ENCODE results near the gene ANKS1B.
A peak's percentile ranks its signal among the peaks of the same experiment; 100 is the strongest.
"Not testable (repeated sequence)": the region's sequence is repeated elsewhere in the genome, so short reads cannot be mapped to it uniquely, and the experiment has no call there.

ANKS1B gene

DNA sequence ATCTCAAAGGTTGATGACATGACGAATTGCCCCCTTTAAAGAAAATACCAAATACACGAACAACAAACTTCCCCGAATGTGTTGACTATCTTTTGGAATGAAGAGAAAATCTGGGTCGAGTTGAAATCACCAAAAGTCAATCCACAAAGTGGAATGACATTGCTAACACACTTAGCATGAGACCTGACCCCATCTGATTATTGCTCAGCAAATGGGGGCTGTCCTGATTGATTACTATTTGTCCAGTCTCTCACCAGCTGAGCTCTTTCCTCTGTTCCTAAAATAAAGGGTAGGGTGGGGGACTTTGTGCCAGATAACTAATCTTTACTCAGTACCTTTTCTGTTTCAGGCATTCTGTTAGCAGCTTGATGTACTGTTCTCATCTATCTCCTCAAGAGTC, 1116.2 kb downstream of the ANKS1B start:
- no peak for DNase-seq (ENCODE audit: low spot score)

- no peak for DNase-seq (ENCODE audit: low spot score)
Observed at GRCh38 chr12:98868076-98868475, 1116.7 kb downstream of the ANKS1B start.

DNA sequence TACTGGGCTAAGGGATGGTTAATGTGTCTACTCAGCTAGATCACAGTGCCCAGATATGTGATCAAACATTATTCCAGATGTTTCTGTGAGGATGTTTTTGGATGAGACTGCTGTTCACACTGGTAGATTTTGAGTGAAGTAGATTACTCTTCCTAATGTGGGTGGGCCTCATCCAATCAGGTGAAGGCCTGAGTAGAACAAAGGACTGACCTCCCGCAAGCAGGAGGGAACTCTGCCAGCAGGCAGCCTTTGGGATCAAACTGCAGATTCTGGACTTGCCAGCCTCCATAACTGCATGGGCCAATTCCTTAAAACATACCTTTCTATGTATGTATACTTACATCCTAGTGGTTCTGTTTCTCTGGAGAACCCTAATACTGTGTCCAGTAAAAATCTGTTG, 1120.4 kb downstream of the ANKS1B start:
- no peak for DNase-seq (ENCODE audit: low spot score)

DNA sequence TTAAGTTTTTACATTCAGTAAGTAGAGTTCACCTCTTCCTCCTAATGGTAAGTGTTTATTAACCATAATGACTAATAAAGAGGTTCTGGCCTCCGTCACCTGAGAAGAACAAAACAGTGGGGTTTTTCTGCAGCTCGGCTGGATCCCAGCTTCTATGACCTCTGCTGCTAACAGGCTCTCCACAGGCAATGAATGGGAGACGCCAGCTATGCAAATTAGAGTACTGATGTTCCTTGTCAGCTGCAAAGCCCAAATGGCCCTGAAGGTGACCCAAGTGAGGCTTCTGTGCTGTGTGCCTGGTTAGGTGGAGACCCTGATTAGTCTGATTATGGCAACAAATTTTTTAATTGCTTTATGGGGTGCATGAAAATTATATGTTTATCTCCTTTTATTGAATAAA, 1121.6 kb downstream of the ANKS1B start:
- DNase-seq (ENCODE audit: low spot score), result no peak

- DNase-seq (ENCODE audit: low spot score), result no peak
Observed at GRCh38 chr12:98861251-98861650, 1123.5 kb downstream of the ANKS1B start.

GRCh38 chr12:98856897-98857540, 1127.7 kb downstream of the ANKS1B start:
- DNase-seq (ENCODE audit: low spot score), result peak; percentile 29

- DNase-seq (ENCODE audit: low spot score), result no peak
Observed at GRCh38 chr12:98852181-98852580, 1132.6 kb downstream of the ANKS1B start.

DNA sequence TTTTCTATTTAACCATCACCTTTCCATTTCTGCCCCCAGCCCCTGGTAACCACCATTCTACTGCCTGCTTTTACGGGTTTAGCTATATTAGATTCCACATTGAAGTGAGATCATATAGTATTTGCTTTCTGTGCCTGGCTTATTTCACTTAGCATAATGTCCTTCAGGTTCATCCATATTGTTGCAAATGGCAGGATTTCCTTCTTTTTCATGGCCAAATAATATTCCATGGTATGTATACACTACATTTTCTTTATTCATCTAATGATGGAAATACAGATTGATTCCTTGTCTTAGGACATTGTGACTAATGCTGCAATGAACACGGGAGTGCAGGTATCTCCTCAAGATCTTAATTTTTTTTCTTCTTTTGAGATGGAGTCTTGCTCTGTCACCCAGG, 1137.5 kb downstream of the ANKS1B start:
- DNase-seq (ENCODE audit: low spot score), result no peak

GRCh38 chr12:98845957-98846356, 1138.8 kb downstream of the ANKS1B start:
- DNase-seq (ENCODE audit: low spot score), result peak; percentile 53

DNA sequence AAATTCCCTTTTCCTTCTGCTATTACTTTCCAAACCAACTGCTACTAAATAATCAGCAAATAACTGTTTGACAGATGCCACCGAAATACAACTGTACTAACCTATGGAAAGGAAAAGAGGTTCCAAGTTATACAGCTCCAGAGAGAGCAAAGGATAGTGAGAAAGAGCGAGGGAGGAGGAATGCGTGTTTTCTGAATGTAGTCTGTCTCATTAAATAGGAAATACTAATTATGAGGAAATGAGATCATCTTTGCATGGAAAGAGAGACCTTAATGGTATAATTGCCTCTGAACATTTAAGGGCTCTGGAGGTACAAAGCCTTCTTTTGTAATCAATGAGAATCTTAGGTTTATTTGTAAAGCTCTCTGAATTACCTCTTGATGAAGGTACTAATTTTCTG, 1144.4 kb downstream of the ANKS1B start:
- no peak for DNase-seq (ENCODE audit: low spot score)

DNA sequence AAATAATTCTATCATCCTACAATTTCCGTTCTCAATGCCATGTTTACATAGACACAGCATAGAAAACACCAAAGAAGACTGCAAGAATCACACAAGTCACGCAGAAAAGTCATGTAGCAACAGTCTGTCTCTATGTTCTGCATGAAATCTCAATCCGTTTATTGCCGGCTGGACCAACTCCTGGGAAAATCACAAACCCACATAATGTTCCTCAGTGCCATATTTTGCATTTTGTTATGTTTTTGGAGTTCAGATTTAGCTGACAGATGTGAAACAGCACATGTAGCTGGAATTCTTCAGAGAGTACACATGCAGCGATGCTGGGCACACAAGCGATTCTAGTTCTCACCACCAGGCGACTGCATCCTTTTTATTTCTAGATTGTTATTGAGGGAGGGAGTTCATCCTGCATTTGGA, 1146.5 kb downstream of the ANKS1B start:
- no peak for DNase-seq (ENCODE audit: low spot score)

DNA sequence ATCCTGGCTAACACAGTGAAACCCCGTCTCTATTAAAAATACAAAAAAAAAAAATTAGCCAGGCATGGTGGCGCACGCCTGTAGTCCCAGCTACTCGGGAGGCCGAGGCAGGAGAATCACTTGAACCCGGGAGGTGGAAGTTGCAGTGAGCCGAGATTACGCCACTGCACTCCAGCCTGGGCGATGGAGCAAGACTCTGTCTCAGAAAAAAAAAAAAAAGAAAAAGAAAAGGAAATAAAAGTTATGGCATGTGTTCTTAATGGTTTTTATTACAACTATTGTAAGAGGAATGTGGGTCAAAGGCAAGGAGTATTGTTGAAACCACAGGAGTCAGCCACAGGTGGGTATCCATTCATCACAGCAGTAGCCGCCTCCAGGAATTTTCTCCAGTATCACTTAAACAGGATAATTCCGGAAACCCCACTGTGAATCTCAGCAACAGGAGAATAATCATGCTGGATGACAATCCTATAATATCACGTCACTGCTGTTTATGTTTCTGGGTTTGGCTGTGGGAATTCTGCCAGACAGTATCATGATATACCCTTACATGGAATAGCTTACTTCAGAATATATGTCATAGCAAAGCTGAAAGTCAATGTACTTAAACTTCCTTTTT, 1147.5 kb downstream of the ANKS1B start:
- DNase-seq (ENCODE audit: low spot score), result not testable (repeated sequence)

DNA sequence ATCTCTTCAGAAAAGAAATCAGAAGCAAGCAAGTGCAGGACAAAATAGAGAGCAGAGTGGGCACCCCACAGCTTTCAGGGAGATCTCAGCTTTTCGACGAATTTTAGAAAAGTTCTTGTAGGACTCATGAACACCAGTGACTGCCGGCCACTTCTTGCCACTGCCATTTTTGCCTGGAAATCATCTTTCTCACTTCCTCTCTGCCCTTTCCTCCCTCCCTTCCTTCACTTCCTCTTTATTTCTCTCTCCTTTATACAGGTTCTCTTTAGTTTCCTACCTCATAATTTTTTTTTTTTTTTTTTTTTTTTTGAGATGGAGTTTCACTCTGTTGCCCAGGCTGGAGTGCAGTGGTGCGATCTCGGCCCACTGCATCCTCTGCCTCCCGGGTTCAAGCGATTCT, 1154.1 kb downstream of the ANKS1B start:
- no peak for DNase-seq (ENCODE audit: low spot score)

GRCh38 chr12:98828802-98829600, 1155.7 kb downstream of the ANKS1B start:
- no peak for DNase-seq (ENCODE audit: low spot score)

- DNase-seq (ENCODE audit: low spot score), result no peak
Observed at GRCh38 chr12:98823012-98823411, 1161.7 kb downstream of the ANKS1B start.

DNA sequence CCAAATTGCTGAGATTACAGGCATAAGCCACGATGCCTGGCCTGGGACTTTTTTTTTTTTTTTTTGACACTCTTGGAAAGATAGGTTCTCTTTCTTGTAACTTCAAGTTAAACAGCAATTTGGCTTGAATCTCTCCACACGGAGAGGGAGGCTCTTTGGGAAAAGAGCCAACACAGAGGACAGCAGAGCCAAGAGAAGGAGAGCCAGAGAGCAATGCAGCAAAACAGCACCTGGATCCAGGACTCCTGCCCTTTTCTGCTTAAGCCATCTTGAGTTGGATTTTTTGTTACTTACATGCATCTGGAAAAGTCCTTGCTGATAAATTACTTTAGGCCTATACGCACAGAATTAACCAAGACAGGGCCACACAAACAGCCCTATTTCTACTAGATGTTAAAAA, 1162.9 kb downstream of the ANKS1B start:
- no peak for DNase-seq (ENCODE audit: low spot score)

DNA sequence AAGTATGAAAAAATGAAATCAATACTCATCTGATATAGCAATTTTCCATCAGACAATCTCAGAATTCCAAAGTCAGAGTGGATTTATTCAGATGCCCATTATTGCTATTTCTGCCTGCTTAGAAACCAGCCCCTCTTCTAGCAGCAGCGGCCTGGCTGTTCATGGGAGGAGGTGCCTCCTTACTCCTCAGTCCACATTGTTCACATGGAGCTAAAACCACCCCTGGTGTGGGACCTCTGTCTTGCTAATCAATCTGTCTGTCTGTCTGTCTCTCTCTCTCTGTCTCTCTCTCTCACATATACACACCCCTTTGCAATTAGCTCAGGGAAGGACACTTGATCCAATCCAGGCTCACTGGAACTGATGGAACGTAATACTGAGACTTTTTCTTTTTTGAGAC, 1163.5 kb downstream of the ANKS1B start:
- no peak for DNase-seq (ENCODE audit: low spot score)

DNA sequence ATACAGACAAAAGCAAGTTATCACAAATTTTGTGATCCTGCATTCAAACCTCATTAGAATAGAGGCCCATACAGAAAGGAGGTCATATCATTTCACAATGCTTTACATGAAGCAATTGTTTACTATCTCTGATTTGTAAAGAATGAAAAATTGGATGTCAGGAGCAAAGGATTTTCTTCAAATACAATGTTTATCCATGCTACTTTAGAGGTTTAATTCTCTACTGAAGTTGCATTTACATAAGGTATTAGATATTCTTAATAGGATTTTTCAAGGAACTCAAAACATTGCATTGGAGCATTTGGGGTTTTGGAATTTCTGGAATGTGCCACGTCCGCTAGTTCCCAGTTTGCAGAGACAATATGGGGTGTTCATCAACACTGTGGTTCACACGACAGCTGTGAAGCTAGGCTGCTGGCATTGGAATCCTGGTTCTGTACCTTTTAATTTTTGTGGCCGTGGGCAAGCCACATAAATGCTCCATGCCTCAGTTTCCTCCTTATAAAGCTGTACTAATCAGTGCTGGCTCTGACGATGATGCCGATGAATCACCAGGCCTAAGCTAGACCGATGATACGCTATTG, 1164.8 kb downstream of the ANKS1B start:
- no peak for DNase-seq (ENCODE audit: low spot score)

DNA sequence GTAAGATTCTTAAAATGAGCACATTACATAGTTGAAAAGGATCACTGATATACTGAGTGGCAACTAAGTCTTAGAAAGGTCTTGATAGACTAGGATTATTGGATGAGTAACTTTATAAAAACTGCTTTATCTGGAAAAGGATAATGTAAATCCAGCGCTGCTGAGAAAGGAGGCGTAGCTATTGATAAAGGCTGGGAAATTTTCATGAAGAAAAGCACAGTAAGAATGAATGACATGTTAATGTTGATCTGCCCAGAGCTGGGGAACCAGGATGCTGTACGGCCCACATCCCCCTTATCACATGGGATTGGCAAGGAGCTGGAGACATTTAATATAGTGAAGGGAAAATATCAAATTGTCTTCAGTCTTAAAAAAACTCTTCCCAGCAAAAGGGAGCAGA, 1165.7 kb downstream of the ANKS1B start:
- DNase-seq (ENCODE audit: low spot score), result no peak

- no peak for DNase-seq (ENCODE audit: low spot score)
Observed at GRCh38 chr12:98818239-98818638, 1166.5 kb downstream of the ANKS1B start.

- no peak for DNase-seq (ENCODE audit: low spot score)
Observed at GRCh38 chr12:98817742-98818141, 1167.0 kb downstream of the ANKS1B start.

DNA sequence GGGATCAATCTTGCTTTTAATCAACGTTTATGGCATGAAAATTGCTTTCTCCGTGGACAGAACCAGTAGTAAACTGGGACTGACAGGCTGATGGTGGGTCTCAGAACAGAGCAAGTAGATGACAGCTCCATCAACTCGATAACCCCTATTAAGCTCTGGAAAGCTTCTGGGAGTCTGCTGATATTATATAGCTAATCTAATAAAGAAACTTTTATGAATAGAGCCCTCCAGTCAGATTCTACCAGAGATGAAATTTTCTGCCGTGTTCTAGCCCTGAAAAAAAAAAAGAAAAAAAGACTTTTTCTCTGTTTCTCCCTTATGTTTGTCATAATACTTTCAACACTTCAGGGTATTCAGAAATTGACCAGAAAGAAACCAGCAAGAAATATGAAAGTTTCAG, 1168.0 kb downstream of the ANKS1B start:
- DNase-seq (ENCODE audit: low spot score), result no peak

DNA sequence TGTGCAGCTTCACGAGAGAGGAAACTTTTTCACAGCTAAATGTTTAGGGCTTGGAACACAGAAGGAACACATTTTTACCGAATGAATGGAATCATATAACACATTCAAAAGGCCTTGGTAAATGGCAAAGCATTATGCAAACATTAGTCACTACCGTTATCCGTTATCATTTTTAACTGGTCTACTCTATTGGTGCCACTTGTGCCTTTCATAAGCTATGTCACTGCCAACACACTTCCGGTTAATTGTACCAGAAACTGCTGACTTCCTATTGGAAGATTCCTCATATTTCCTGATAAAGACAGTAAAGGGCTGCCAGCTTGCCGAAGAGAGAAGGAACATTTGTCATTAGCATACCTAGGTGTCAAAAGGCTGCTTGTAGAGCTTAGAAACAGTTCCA, 1170.5 kb downstream of the ANKS1B start:
- peak; percentile 98 for DNase-seq (ENCODE audit: low spot score)
